Measurements from ENCODE around the gene HOXC10.

The HOXC10 gene

GRCh38 chr12:53973236-53974042, 11.5 kb upstream of the HOXC10 start:
- no peak overlapping the region for H3K27ac ChIP-seq
- TF ChIP-seq CTCF (conservative IDR thresholded peaks at IDR 0.05) = no peak

DNA sequence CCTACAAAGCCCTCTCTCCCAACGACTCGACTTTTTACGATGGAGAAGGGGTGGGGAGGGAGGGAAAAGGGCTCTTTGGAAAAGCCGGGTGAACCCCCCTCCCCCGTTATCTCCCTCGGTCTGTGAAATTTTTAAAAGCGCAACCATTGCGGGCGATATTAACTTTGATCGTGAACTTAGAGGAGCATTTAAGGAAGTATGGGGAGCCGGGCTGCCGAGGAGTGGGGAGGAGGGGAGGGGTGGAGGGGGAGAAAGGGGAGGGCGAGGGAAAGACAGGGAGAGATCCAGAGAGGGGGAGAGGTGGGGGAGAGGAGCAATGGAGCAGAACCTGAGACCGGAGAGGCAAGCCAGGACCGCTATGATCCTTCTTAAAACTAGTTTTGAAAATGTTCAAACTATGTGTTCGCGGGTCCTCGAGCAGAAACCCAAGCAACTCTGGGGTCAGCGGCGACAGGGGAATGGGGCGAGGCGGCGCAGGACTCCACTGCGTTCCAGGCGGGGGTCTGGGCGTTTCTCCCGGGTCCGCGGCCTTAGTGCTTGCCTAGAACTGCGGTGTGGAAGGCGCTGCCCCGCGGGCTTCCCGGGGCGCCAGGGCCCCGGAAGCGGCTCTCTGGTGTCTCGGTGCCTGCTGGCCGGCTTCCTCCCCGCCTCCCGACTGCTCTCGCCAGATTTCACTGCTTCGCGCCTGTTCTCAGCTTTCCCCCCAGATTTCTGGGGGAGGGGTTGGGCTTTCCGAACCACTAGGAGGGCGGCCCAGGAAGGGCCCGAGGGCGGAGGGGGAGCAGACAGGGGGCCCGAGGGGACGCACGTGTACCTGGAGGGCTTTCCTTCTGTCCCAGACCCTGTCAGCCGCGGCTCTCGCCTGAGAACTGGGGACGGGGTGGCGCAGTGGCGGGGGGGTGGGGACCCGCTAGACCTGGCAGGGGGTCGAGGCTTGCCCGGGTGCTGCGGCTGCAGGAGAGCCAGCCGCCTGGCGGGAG, 10.6 kb upstream of the HOXC10 start, which contains the start of gene HOTAIR:
Gene HOTAIR (minus strand): TSS at position 871 of the 980 bp plus-strand sequence.
- H3K27ac ChIP-seq = peak within 1 kb of the TSS; percentile 56; the same call in 1 of the 2 replicates

DNA sequence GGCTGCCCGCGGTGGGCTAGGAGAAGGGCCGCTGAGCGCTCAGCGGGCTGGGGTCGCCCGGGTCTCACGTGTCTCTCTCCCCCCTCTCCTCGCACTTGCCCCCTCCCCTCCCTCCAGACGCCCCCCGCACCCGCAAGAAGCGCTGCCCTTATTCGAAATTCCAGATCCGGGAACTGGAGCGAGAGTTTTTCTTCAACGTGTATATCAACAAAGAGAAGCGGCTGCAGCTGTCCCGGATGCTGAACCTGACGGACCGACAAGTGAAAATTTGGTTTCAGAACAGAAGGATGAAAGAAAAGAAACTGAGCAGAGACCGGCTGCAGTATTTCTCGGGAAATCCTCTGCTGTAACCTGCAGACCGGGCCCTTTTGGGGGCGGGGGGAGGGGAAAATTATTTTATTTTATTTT, 9.9 kb upstream of the HOXC10 start:
- TF ChIP-seq CTCF (conservative IDR thresholded peaks at IDR 0.05) = no peak
- peak overlapping the region; percentile 56; the same call in 1 of the 2 replicates for H3K27ac ChIP-seq

More for the DNA sequence above, 10.6 kb upstream of the HOXC10 start, which contains the start of gene HOTAIR:
- TF ChIP-seq CTCF (conservative IDR thresholded peaks at IDR 0.05) = no peak

- no peak for TF ChIP-seq CTCF (conservative IDR thresholded peaks at IDR 0.05)
- peak overlapping the region; percentile 56; the same call in 1 of the 2 replicates for H3K27ac ChIP-seq
Observed at GRCh38 chr12:53975479-53976152, 9.3 kb upstream of the HOXC10 start.

DNA sequence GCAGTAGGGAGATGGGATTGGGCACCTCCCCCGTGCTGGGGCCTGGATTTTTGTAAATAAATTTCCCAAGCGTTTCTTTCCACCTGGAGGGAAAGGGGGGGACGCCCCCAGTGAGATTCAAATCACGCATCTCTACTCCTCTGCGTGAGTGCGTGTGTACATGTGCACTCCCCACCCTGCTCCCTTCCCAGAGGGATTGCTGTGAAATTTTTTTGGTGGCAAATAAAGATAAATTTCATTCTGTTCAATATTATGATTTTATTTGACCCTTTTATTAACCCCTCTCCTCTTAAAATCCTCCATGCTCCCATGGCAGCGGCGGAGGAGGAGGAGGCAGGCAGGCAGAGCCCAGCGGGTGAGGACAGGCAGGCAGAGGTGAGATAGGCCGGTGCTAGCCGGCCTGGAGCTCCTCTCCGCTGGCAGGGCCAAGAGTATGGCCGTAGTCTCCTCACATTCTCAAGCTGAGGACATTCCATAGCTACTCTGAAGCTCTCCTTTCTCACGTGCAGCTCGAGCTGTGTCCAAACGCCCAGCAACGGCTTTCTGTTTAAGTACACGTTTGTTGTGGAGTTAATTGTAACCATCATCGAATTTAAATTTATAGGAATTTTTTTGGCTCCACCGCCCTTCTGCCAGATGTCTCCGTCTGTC, 8.6 kb upstream of the HOXC10 start:
- TF ChIP-seq CTCF (conservative IDR thresholded peaks at IDR 0.05) = no peak
- H3K27ac ChIP-seq = no peak overlapping the region

DNA sequence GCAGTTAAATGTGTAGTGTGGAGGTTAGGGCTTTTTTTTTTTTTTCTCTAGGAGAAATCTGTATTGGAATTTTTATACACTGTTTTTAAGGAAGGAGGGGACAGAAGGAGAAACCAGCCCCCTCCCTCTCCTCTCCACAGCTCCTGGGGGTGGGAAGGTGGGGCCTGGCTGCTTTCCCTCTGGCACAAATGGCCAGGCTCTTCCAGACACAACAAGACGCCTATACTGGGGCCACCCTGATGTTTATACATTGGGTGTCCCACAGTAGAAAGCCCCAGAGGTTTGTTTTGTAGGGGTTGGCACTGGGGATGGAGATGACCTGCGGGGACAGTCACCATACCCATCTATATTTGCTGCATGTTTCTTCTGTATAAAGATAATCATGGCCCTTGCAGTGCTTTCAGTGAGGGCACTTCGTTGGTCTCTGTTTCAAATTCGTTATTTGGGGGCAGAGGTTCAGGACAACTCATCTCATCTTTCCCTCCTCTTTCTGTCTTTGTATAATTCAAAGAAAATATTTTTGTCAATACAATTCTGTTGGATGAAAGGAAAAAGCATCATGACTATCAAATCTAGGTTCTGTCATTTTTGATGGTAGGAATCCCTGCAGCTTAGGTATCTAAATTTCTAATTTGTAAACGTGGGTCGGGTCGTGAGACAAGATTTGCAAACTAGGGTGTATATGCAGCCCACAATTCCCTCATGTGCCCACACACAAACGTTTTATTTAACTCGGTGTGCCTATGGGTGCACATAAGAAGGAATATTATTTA, 7.9 kb upstream of the HOXC10 start:
- TF ChIP-seq CTCF (conservative IDR thresholded peaks at IDR 0.05) = no peak
- peak overlapping the region; percentile 65 for H3K27ac ChIP-seq
